Testis (tissue), 2 donors: ENCODE data around the gene ANKRD53.

Experiments
- POLR2A ChIP-seq: fragments of 450-650 bp; IDR thresholded peaks from one replicate; pipeline ENCODE4 v1.6.1; 2017; ENCODE audit warnings: antibody characterized with exemption, mild to moderate bottlenecking, moderate library complexity
- TF ChIP-seq, protein P1 (sequence below), 3 experiments: fragments of 450-650 bp in 2 of 3; fragments of 200-600 bp in 1 of 3; sonication (generic) in 1 of 3; IDR thresholded peaks; one replicate each; pipeline ENCODE4 v1.5.1; 2016 to 2019; ENCODE audit warnings: antibody characterized with exemption in 3 of 3, mild to moderate bottlenecking in 2 of 3, moderate library complexity in 1 of 3

DNA sequence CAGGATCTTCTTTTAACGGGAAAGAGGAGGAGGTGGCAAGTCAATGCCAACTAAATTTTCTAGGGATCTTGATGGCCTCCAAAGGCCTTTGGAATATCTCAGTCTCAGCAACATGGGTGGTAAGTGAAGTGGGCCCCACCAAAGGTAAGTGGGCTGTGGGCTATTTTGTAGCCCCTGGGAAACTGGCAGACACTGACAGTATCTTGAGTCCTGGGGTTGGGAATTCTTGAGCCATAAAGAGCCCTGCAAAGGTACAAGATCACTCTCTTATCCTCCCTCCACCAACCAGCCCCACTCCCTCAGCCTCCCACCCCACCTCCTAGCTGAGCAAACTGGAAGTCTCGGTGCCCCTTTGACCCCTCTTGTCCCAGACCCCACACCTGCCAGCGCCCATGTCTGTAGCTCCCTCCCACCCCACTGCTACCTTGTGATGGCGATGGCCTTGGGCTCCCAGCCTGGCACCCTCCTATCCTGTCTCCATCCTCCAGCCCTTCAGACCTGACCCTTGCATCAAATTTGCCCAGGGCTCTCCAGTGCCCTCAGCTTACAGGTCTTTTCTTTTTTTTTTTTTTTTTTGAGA is 34.2 kb upstream of the ANKRD53 start:
- TF ChIP-seq, protein P1, sequence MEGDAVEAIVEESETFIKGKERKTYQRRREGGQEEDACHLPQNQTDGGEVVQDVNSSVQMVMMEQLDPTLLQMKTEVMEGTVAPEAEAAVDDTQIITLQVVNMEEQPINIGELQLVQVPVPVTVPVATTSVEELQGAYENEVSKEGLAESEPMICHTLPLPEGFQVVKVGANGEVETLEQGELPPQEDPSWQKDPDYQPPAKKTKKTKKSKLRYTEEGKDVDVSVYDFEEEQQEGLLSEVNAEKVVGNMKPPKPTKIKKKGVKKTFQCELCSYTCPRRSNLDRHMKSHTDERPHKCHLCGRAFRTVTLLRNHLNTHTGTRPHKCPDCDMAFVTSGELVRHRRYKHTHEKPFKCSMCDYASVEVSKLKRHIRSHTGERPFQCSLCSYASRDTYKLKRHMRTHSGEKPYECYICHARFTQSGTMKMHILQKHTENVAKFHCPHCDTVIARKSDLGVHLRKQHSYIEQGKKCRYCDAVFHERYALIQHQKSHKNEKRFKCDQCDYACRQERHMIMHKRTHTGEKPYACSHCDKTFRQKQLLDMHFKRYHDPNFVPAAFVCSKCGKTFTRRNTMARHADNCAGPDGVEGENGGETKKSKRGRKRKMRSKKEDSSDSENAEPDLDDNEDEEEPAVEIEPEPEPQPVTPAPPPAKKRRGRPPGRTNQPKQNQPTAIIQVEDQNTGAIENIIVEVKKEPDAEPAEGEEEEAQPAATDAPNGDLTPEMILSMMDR (IDR thresholded peaks at IDR 0.05) = no peak
- TF ChIP-seq POLR2A = no peak
